K562 (cell line): ENCODE measurements around the gene SRSF9. TPM values are rescaled to one million over a fixed set of nuclear protein-coding genes. Genes with fewer than 3 reads are reported as not detected.

ENCODE experiments used
- MAFF ChIP-seq: IDR thresholded peaks from 2 replicates; pipeline ENCODE4 v1.6.1; 2012; ENCODE audit warnings: low read length, improper control_type of control experiment
- MCM2 ChIP-seq: fragments of 450-650 bp; IDR thresholded peaks from 2 replicates; pipeline ENCODE4 v1.6.1; 2017; ENCODE audit warnings: low read depth, mild to moderate bottlenecking
- NELFE ChIP-seq: IDR thresholded peaks from 2 replicates; pipeline ENCODE4 v1.6.1; 2011; ENCODE audit warnings: mild to moderate bottlenecking; ENCODE audit not compliant: insufficient read depth, insufficient read length
- NONO ChIP-seq, 2 experiments: fragments of 200-400 bp in 1 of 2; fragments of 450-650 bp in 1 of 2; formaldehyde crosslinking in 1 of 2; IDR thresholded peaks; 2 replicates each; pipeline ENCODE4 v1.6.1; 2017; ENCODE audit warnings: low read depth in 2 of 2, mild to moderate bottlenecking in 2 of 2, moderate library complexity in 2 of 2, low read length in 1 of 2
- POLR3G ChIP-seq: IDR thresholded peaks from 2 replicates; pipeline ENCODE4 v1.6.1; 2011; ENCODE audit not compliant: insufficient read length, insufficient replicate concordance; ENCODE audit errors: extremely low read depth
- RFX1 ChIP-seq: fragments of 450-650 bp; IDR thresholded peaks from 2 replicates; pipeline ENCODE4 v1.6.1; 2016; ENCODE audit warnings: mild to moderate bottlenecking, moderate library complexity
- SMARCE1 ChIP-seq: fragments of 450-650 bp; IDR thresholded peaks from 2 replicates; pipeline ENCODE4 v1.7.1; 2016; ENCODE audit warnings: mild to moderate bottlenecking
- ZNF780A ChIP-seq: fragments of 250-450 bp; sonication (Bioruptor Pico); IDR thresholded peaks from 2 replicates; pipeline ENCODE4 v1.5.0; 2021; ENCODE audit warnings: mild to moderate bottlenecking
- polyA plus RNA-seq, 8 experiments: library from polyadenylated mRNA; depleted of rRNA in 4 of 8; stranded (reverse) in 5 of 8; unstranded in 3 of 8; fragments of >200 nt; fragmentation: Nextera tagmentation in 2 of 8; fragmentation: Illumina TruSeq in 1 of 8; extraction: Ambion mirVana in 2 of 8; extraction: Trizol in 1 of 8; gene quantifications; 2 replicates each; pipeline versions ENCODE4 v1.2.1 to v1.2.3, GENCODE V29; 2011 to 2014; ENCODE audit warnings: inconsistent platforms in 1 of 8, missing spikeins in 1 of 8
- total RNA-seq, 7 experiments: library from RNA; depleted of rRNA in 6 of 7; stranded (reverse); fragments of >200 nt in 6 of 7; fragmentation: Illumina TruSeq in 2 of 7; extraction: Trizol in 2 of 7; gene quantifications; 2 replicates each; pipeline versions ENCODE4 v1.2.1 to v1.2.3, GENCODE V29; 2011 to 2021; ENCODE audit warnings: low replicate concordance in 1 of 7
- TF ChIP-seq, protein P1 (sequence below): sonication (generic); formaldehyde crosslinking; IDR thresholded peaks from 2 replicates; pipeline ENCODE4 v1.8.1; 2023; ENCODE audit warnings: missing genetic modification reagents, mild to moderate bottlenecking, borderline replicate concordance
- TF ChIP-seq, protein P2 (sequence below): sonication (generic); formaldehyde crosslinking; IDR thresholded peaks from 2 replicates; pipeline ENCODE4 v1.8.0; 2023; ENCODE audit warnings: mild to moderate bottlenecking, missing genetic modification reagents
- TF ChIP-seq, protein P3 (sequence below): fragments of 450-650 bp; formaldehyde crosslinking; IDR thresholded peaks from 2 replicates; pipeline ENCODE4 v1.4.0; 2020; ENCODE audit warnings: mild to moderate bottlenecking
- TF ChIP-seq, protein P4 (sequence below), 2 experiments: fragments of 200-800 bp in 1 of 2; sonication (Bioruptor generic) in 1 of 2; sonication (generic) in 1 of 2; formaldehyde crosslinking in 1 of 2; IDR thresholded peaks in 1 of 2; conservative IDR thresholded peaks in 1 of 2; 2 replicates each; pipeline versions ENCODE4 v1.5.0 to v1.6.1; 2016 to 2020; ENCODE audit warnings: missing compliant biosample characterization in 1 of 2, missing genetic modification characterization in 1 of 2, missing genetic modification reagents in 1 of 2

Gene SRSF9
- total and polyA plus RNA-seq, 9 of the 15 experiments (the other 6 are each of a cell fraction or from before 2014, with no cell fraction given): 40.3 to 291 (median 230) TPM

DNA sequence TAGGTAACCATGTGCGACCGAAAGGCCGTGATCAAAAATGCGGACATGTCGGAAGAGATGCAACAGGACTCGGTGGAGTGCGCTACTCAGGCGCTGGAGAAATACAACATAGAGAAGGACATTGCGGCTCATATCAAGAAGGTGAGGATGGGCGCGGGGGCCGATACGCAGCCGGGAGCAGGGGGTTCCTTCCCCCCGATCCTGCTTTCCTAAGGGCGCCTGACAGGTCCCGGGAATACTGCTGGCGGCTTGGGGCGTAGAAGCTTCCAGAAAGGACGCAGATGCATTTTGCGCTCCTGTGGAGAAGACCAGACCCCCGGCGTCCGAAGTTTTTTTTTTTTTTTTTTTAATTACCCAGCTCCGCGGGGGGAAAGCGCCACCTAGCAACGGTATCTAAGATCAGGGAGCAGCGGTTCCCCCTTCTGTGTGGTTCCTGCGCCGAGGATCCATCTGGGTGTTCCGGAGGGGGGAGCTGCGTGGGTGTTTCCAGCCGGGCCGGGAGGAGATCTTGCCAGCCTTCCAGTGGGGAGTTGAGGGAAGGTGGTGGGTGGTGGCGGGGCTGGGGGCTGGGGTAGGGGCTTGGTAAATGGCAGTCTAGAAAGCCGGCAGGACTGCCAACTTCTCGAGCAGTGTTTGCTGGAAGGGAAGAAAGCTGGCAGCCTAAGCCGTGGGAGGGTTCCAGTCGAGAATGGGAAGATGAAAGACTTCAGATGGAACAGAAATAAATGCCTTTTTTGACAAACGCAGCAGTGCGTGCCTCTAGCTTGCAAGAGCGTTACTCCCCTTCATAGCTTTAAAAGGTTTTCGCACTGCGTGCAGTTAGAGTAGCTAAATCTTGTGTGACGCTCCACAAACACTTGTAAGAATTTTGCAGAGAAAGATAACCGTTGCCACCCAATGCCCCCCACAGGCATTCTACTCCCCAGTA lies 27.1 kb upstream of the SRSF9 start (continued):
- TF ChIP-seq, protein P1, sequence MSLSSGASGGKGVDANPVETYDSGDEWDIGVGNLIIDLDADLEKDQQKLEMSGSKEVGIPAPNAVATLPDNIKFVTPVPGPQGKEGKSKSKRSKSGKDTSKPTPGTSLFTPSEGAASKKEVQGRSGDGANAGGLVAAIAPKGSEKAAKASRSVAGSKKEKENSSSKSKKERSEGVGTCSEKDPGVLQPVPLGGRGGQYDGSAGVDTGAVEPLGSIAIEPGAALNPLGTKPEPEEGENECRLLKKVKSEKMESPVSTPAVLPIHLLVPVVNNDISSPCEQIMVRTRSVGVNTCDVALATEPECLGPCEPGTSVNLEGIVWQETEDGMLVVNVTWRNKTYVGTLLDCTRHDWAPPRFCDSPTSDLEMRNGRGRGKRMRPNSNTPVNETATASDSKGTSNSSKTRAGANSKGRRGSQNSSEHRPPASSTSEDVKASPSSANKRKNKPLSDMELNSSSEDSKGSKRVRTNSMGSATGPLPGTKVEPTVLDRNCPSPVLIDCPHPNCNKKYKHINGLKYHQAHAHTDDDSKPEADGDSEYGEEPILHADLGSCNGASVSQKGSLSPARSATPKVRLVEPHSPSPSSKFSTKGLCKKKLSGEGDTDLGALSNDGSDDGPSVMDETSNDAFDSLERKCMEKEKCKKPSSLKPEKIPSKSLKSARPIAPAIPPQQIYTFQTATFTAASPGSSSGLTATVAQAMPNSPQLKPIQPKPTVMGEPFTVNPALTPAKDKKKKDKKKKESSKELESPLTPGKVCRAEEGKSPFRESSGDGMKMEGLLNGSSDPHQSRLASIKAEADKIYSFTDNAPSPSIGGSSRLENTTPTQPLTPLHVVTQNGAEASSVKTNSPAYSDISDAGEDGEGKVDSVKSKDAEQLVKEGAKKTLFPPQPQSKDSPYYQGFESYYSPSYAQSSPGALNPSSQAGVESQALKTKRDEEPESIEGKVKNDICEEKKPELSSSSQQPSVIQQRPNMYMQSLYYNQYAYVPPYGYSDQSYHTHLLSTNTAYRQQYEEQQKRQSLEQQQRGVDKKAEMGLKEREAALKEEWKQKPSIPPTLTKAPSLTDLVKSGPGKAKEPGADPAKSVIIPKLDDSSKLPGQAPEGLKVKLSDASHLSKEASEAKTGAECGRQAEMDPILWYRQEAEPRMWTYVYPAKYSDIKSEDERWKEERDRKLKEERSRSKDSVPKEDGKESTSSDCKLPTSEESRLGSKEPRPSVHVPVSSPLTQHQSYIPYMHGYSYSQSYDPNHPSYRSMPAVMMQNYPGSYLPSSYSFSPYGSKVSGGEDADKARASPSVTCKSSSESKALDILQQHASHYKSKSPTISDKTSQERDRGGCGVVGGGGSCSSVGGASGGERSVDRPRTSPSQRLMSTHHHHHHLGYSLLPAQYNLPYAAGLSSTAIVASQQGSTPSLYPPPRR: no peak
- TF ChIP-seq, protein P2, sequence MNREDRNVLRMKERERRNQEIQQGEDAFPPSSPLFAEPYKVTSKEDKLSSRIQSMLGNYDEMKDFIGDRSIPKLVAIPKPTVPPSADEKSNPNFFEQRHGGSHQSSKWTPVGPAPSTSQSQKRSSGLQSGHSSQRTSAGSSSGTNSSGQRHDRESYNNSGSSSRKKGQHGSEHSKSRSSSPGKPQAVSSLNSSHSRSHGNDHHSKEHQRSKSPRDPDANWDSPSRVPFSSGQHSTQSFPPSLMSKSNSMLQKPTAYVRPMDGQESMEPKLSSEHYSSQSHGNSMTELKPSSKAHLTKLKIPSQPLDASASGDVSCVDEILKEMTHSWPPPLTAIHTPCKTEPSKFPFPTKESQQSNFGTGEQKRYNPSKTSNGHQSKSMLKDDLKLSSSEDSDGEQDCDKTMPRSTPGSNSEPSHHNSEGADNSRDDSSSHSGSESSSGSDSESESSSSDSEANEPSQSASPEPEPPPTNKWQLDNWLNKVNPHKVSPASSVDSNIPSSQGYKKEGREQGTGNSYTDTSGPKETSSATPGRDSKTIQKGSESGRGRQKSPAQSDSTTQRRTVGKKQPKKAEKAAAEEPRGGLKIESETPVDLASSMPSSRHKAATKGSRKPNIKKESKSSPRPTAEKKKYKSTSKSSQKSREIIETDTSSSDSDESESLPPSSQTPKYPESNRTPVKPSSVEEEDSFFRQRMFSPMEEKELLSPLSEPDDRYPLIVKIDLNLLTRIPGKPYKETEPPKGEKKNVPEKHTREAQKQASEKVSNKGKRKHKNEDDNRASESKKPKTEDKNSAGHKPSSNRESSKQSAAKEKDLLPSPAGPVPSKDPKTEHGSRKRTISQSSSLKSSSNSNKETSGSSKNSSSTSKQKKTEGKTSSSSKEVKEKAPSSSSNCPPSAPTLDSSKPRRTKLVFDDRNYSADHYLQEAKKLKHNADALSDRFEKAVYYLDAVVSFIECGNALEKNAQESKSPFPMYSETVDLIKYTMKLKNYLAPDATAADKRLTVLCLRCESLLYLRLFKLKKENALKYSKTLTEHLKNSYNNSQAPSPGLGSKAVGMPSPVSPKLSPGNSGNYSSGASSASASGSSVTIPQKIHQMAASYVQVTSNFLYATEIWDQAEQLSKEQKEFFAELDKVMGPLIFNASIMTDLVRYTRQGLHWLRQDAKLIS: no peak
- no peak for TF ChIP-seq NELFE
- no peak for TF ChIP-seq POLR3G
- no peak for TF ChIP-seq MCM2
- no peak; the same call in 1 of the 2 replicates for TF ChIP-seq SMARCE1
- TF ChIP-seq NONO (IDR thresholded peaks at IDR 0.05; ENCODE audit: low read depth in 2 of 2, low read length in 1 of 2): no peak
- TF ChIP-seq, protein P3, sequence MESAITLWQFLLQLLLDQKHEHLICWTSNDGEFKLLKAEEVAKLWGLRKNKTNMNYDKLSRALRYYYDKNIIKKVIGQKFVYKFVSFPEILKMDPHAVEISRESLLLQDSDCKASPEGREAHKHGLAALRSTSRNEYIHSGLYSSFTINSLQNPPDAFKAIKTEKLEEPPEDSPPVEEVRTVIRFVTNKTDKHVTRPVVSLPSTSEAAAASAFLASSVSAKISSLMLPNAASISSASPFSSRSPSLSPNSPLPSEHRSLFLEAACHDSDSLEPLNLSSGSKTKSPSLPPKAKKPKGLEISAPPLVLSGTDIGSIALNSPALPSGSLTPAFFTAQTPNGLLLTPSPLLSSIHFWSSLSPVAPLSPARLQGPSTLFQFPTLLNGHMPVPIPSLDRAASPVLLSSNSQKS (CRISPR knock-in tag): no peak
- TF ChIP-seq, protein P4, sequence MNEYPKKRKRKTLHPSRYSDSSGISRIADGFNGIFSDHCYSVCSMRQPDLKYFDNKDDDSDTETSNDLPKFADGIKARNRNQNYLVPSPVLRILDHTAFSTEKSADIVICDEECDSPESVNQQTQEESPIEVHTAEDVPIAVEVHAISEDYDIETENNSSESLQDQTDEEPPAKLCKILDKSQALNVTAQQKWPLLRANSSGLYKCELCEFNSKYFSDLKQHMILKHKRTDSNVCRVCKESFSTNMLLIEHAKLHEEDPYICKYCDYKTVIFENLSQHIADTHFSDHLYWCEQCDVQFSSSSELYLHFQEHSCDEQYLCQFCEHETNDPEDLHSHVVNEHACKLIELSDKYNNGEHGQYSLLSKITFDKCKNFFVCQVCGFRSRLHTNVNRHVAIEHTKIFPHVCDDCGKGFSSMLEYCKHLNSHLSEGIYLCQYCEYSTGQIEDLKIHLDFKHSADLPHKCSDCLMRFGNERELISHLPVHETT (CRISPR knock-in tag; conservative IDR thresholded peaks at IDR 0.05 in 1 of 2, IDR thresholded peaks at IDR 0.05 in 1 of 2): 0 out of 4 replicates have a peak, but pooled peaks of 1 of the 2 experiments have one; percentile 38
- TF ChIP-seq RFX1: peak; percentile 86
- no peak for TF ChIP-seq MAFF
- no peak for TF ChIP-seq ZNF780A (CRISPR knock-in tag)
